Fibroblast of lung (primary cell): Measurements from ENCODE around the gene GPR37L1. TPM values are rescaled to one million over a fixed set of nuclear protein-coding genes. Genes with fewer than 3 reads are reported as not detected.

Experiments used
- DNase-seq, 2 donors: peaks; one replicate each; pipeline versions ENCODE4 v3.0.0 to v3.0.0-alpha.2; 2010; ENCODE audit warnings: low read depth in 2 of 2
- H2AFZ ChIP-seq: 2 replicates; pipeline ENCODE4 v1.5.1; 2012; ENCODE audit warnings: low read length, control low read depth, inconsistent platforms
- H3K27ac ChIP-seq: 2 replicates; pipeline ENCODE4 v1.5.1; 2011; ENCODE audit warnings: low read length, control low read depth; ENCODE audit not compliant: insufficient read depth
- H3K27me3 ChIP-seq: 2 replicates; pipeline ENCODE4 v1.5.1; 2011; ENCODE audit warnings: mild to moderate bottlenecking, low read length; ENCODE audit not compliant: control insufficient read depth, insufficient read depth
- H3K36me3 ChIP-seq: 2 replicates; pipeline ENCODE4 v1.5.1; 2011; ENCODE audit warnings: low read length; ENCODE audit not compliant: control insufficient read depth, insufficient read depth
- H3K4me1 ChIP-seq: 2 replicates; pipeline ENCODE4 v1.5.1; 2011; ENCODE audit warnings: low read length; ENCODE audit not compliant: control insufficient read depth, insufficient read depth; ENCODE audit errors: extremely low read depth
- H3K4me2 ChIP-seq: 2 replicates; pipeline ENCODE4 v1.5.1; 2011; ENCODE audit warnings: low read length, control low read depth; ENCODE audit not compliant: insufficient read depth; ENCODE audit errors: extremely low read depth
- H3K4me3 ChIP-seq, 4 experiments: fragments of 200-600 bp in 1 of 4; sonication (generic) in 1 of 4; replicated peaks in 1 of 4; 2 replicates each; pipeline ENCODE4 v1.5.1; 2011 to 2016; ENCODE audit warnings: low read length in 4 of 4, low read depth in 3 of 4, mild to moderate bottlenecking in 3 of 4, control low read depth in 2 of 4, inconsistent platforms in 1 of 4, mixed read lengths in 1 of 4; ENCODE audit not compliant: insufficient read depth in 1 of 4; ENCODE audit errors: control extremely low read depth in 1 of 4
- H3K79me2 ChIP-seq: 2 replicates; pipeline ENCODE4 v1.5.1; 2012; ENCODE audit warnings: mild to moderate bottlenecking, low read length, inconsistent platforms; ENCODE audit not compliant: control insufficient read depth, insufficient read depth
- H3K9ac ChIP-seq: 2 replicates; pipeline ENCODE4 v1.5.1; 2011; ENCODE audit warnings: mild to moderate bottlenecking, low read length, control low read depth; ENCODE audit not compliant: insufficient read depth
- H3K9me3 ChIP-seq: 2 replicates; pipeline ENCODE4 v1.5.1; 2012; ENCODE audit warnings: low read depth, low read length; ENCODE audit not compliant: control insufficient read depth, insufficient read depth
- H4K20me1 ChIP-seq: 2 replicates; pipeline ENCODE4 v1.5.1; 2011; ENCODE audit warnings: low read length; ENCODE audit not compliant: control insufficient read depth, insufficient read depth; ENCODE audit errors: extremely low read depth
- EZH2 ChIP-seq: IDR thresholded peaks from 2 replicates; pipeline ENCODE4 v1.5.1; 2012; ENCODE audit warnings: low read length, control low read depth, mild to moderate bottlenecking; ENCODE audit errors: missing control alignments
- polyA plus RNA-seq, 2 donors: library from polyadenylated mRNA; depleted of rRNA in 1 of 2; stranded (reverse) in 1 of 2; unstranded in 1 of 2; fragments of >200 nt; gene quantifications; 2 replicates each; pipeline ENCODE4 v1.2.1, GENCODE V29; 2011 to 2012; ENCODE audit warnings: missing spikeins in 1 of 2
- total RNA-seq: library from RNA; depleted of rRNA; stranded (reverse); fragments of >200 nt; gene quantifications from 2 replicates; pipeline ENCODE4 v1.2.1, GENCODE V29; 2014
- TF ChIP-seq, protein P1 (sequence below), 2 donors: IDR thresholded peaks in 1 of 2; conservative IDR thresholded peaks in 1 of 2; 1 replicate in 1 of 2; 2 replicates in 1 of 2; pipeline ENCODE4 v1.5.1; 2011 to 2012; ENCODE audit warnings: low read length in 2 of 2, control low read depth in 1 of 2, inconsistent platforms in 1 of 2, low read depth in 1 of 2, mild to moderate bottlenecking in 1 of 2

The GPR37L1 gene
- total and polyA plus RNA-seq, 2 donors (not counting 1 experiment from before 2014, with no cell fraction given): not detected

DNA sequence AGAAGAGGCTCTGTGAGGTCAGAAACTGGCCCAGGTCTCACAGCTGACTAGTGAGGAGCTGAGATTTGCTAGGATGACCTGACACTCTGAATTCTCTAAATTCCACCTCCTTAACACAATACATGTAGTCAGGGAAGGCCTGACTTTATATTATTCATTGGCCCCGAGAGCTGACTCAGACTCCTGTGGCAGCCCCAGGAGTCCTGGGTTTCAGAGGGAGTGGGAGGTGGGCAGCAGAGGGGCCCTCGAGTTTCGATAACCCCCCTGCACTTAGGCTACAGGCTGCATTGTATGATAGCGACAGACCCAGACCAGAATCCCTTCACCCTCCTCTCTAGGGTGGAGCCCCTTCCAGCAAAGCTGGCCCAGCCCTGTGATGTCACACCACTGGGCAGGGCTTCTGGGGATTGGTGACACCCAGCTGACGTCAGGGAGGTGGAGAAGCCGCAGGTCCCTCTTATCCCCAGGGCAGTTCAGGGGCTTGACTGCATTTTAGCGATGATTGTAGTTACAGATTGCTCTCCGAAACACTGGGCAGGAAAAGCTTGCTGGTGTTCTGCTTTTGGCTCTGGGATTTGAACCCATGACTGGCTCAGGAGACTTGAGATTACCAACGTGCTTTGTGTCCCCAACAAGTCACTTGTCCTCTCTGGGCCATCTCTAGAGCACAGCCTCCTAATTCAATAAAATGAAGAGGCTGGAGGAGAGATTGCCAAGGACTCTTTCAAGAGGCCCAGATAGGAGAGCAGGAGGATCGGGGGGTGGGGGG lies 17.0 kb upstream of the GPR37L1 start:
- Histone ChIP-seq H3K9ac (no peak overlapping the region), H3K4me2 (no peak overlapping the region), H3K4me1 (no peaks in the 10 kb centered on the region), H3K79me2 (no peaks in the 10 kb centered on the region), H3K36me3 (no peaks in the 10 kb centered on the region), H4K20me1 (no peaks in the 10 kb centered on the region), H3K27ac (no peak overlapping the region), H3K9me3 (no peaks in the 10 kb centered on the region), H3K27me3 (peaks cover 2% of the 10 kb centered on the region), H3K4me3 (no peak overlapping the region), H2AFZ (no peak overlapping the region)
- DNase-seq: peak; percentile 40 to 83
- TF ChIP-seq EZH2: no peak
- TF ChIP-seq, protein P1, sequence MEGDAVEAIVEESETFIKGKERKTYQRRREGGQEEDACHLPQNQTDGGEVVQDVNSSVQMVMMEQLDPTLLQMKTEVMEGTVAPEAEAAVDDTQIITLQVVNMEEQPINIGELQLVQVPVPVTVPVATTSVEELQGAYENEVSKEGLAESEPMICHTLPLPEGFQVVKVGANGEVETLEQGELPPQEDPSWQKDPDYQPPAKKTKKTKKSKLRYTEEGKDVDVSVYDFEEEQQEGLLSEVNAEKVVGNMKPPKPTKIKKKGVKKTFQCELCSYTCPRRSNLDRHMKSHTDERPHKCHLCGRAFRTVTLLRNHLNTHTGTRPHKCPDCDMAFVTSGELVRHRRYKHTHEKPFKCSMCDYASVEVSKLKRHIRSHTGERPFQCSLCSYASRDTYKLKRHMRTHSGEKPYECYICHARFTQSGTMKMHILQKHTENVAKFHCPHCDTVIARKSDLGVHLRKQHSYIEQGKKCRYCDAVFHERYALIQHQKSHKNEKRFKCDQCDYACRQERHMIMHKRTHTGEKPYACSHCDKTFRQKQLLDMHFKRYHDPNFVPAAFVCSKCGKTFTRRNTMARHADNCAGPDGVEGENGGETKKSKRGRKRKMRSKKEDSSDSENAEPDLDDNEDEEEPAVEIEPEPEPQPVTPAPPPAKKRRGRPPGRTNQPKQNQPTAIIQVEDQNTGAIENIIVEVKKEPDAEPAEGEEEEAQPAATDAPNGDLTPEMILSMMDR (conservative IDR thresholded peaks at IDR 0.05 in 1 of 2, IDR thresholded peaks at IDR 0.05 in 1 of 2; ENCODE audit: low read depth in 1 of 2, low read length in 2 of 2): no peak

DNA sequence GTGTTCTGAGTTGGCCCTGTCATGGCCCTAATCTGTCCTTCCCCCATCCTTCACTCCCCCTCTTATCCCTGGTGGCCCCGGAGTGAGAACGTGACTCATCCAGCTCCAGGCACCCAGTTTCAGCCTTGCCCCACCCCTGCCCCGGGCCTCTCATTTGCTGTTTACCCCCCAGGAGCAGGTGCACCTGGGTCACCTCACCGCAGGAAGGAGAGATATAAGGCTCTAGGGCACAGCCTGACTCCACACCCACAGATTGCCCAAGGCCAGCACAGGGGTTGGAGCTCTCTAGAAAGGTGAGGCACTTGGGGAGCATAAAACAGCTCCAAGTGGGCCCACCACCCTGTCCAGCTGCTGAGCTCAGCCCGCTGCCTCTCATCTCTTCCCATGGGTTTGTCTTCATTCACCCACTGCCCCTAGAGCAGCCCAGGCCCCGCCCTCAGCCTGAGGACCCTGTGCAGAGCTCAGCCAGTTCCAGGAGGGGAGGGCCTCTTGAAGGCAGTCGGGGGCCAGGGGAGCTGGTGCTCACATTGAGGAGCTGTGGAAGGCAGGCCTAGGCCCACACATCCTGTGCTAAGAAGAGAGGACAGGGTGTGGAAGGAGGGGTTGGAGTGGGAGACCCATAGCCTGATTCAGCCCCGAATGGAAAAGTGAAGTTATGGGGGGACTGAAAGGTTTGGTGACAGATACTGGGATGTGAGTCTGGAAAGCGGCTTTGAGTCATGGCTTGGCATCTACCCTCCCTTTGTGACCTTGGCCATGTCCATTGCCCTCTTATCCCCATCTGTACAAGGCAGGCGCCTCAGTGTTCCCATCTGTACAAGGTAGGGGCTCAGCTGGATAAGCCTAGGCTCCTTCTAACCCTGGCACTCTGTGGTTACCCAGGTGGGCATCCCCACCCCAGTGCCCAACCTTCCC lies 16.1 kb upstream of the GPR37L1 start:
- H3K4me1 ChIP-seq: no peaks in the 10 kb centered on the region
- H3K4me2 ChIP-seq: no peak overlapping the region
- peaks cover 2% of the 10 kb centered on the region for H3K27me3 ChIP-seq
- H3K4me3 ChIP-seq: no peak overlapping the region
- H3K27ac ChIP-seq: no peak overlapping the region
- TF ChIP-seq EZH2: no peak
- TF ChIP-seq, protein P1 (conservative IDR thresholded peaks at IDR 0.05 in 1 of 2, IDR thresholded peaks at IDR 0.05 in 1 of 2; ENCODE audit: low read depth in 1 of 2, low read length in 2 of 2): no peak
- no peaks in the 10 kb centered on the region for H4K20me1 ChIP-seq
- no peak overlapping the region for H3K9ac ChIP-seq
- H3K79me2 ChIP-seq: no peaks in the 10 kb centered on the region
- no peak overlapping the region for H2AFZ ChIP-seq
- H3K36me3 ChIP-seq: no peaks in the 10 kb centered on the region
- DNase-seq: no peak
- no peaks in the 10 kb centered on the region for H3K9me3 ChIP-seq

DNA sequence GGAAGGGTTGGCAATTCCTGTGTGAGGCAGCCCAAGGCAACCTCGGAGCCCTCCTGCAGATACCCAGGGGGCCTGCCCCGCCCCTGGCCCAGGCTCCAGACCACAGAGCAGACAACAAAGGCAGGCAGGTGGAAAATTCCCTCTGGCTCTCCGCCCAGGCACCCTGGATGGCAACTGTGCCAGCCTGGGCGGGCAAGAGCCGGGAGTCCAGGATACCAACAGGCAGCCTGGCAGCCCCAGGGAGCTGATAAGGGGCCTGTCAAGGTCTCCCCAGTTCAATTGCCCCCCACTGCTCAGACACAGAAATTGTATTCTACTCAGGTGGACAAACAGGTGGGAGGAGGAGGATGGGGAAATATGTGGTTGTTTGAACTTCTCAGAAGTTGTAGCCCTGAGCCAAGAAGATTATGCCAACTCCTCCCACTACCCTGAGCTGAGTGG lies 15.4 kb upstream of the GPR37L1 start:
- no peak overlapping the region for H2AFZ ChIP-seq
- H3K4me3 ChIP-seq: no peak overlapping the region
- no peak overlapping the region for H3K27ac ChIP-seq
- no peaks in the 10 kb centered on the region for H3K4me1 ChIP-seq
- H3K4me2 ChIP-seq: no peak overlapping the region
- TF ChIP-seq, protein P1 (conservative IDR thresholded peaks at IDR 0.05 in 1 of 2, IDR thresholded peaks at IDR 0.05 in 1 of 2; ENCODE audit: low read depth in 1 of 2, low read length in 2 of 2): no peak
- no peak for TF ChIP-seq EZH2
- no peaks in the 10 kb centered on the region for H3K9me3 ChIP-seq
- no peaks in the 10 kb centered on the region for H3K79me2 ChIP-seq
- no peaks in the 10 kb centered on the region for H3K36me3 ChIP-seq
- peaks cover 2% of the 10 kb centered on the region for H3K27me3 ChIP-seq
- no peak for DNase-seq
- no peaks in the 10 kb centered on the region for H4K20me1 ChIP-seq
- H3K9ac ChIP-seq: no peak overlapping the region
